ENCODE results near the gene DLGAP1. TPM values are rescaled to one million over a fixed set of nuclear protein-coding genes. Genes with fewer than 3 reads are reported as not detected.

DLGAP1 gene
- total and polyA plus RNA-seq, 2 of the 13 experiments (the other 11 are each of a cell fraction or from before 2014, with no cell fraction given): 0.01 TPM; not detected in 1

- TF ChIP-seq, protein P1, sequence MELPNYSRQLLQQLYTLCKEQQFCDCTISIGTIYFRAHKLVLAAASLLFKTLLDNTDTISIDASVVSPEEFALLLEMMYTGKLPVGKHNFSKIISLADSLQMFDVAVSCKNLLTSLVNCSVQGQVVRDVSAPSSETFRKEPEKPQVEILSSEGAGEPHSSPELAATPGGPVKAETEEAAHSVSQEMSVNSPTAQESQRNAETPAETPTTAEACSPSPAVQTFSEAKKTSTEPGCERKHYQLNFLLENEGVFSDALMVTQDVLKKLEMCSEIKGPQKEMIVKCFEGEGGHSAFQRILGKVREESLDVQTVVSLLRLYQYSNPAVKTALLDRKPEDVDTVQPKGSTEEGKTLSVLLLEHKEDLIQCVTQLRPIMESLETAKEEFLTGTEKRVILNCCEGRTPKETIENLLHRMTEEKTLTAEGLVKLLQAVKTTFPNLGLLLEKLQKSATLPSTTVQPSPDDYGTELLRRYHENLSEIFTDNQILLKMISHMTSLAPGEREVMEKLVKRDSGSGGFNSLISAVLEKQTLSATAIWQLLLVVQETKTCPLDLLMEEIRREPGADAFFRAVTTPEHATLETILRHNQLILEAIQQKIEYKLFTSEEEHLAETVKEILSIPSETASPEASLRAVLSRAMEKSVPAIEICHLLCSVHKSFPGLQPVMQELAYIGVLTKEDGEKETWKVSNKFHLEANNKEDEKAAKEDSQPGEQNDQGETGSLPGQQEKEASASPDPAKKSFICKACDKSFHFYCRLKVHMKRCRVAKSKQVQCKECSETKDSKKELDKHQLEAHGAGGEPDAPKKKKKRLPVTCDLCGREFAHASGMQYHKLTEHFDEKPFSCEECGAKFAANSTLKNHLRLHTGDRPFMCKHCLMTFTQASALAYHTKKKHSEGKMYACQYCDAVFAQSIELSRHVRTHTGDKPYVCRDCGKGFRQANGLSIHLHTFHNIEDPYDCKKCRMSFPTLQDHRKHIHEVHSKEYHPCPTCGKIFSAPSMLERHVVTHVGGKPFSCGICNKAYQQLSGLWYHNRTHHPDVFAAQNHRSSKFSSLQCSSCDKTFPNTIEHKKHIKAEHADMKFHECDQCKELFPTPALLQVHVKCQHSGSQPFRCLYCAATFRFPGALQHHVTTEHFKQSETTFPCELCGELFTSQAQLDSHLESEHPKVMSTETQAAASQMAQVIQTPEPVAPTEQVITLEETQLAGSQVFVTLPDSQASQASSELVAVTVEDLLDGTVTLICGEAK (IDR thresholded peaks at IDR 0.05): no peak
- TF ChIP-seq, protein P1 (CRISPR knock-in tag; IDR thresholded peaks at IDR 0.05): no peak
- TF ChIP-seq KLF11 (CRISPR knock-in tag; IDR thresholded peaks at IDR 0.05) (no peak), SP5 (CRISPR knock-in tag; IDR thresholded peaks at IDR 0.05; ENCODE audit: borderline replicate concordance, low read depth) (no peak), THAP7 (CRISPR knock-in tag; IDR thresholded peaks at IDR 0.05) (no peak), NKX3-1 (CRISPR knock-in tag; IDR thresholded peaks at IDR 0.05) (no peak), KDM5B (CRISPR knock-in tag; IDR thresholded peaks at IDR 0.05; ENCODE audit: borderline replicate concordance) (no peak), ZBTB21 (CRISPR knock-in tag; IDR thresholded peaks at IDR 0.05) (no peak), PTBP1 (IDR thresholded peaks at IDR 0.05; ENCODE audit: low read depth, low read length, poor library complexity, severe bottlenecking) (no peak), ZSCAN21 (CRISPR knock-in tag; IDR thresholded peaks at IDR 0.05; ENCODE audit: borderline replicate concordance) (no peak)
- TF ChIP-seq, protein P2, sequence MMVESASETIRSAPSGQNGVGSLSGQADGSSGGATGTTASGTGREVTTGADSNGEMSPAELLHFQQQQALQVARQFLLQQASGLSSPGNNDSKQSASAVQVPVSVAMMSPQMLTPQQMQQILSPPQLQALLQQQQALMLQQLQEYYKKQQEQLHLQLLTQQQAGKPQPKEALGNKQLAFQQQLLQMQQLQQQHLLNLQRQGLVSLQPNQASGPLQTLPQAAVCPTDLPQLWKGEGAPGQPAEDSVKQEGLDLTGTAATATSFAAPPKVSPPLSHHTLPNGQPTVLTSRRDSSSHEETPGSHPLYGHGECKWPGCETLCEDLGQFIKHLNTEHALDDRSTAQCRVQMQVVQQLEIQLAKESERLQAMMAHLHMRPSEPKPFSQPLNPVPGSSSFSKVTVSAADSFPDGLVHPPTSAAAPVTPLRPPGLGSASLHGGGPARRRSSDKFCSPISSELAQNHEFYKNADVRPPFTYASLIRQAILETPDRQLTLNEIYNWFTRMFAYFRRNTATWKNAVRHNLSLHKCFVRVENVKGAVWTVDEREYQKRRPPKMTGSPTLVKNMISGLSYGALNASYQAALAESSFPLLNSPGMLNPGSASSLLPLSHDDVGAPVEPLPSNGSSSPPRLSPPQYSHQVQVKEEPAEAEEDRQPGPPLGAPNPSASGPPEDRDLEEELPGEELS (CRISPR knock-in tag; IDR thresholded peaks at IDR 0.05): no peak; the same call in 1 of the 2 replicates
Observed at GRCh38 chr18:3652380-3653262, 802.5 kb downstream of the DLGAP1 start (continued).

Measured in HepG2 (cell line).